ENCODE results near the gene RNF220. TPM values are rescaled to one million over a fixed set of nuclear protein-coding genes. Genes with fewer than 3 reads are reported as not detected.

Gene RNF220
- total RNA-seq, 1 experiment from 2014 or later: 68.7 TPM

GRCh38 chr1:44505210-44505993, 100.3 kb downstream of the RNF220 start:
- H3K9me3 Mint-ChIP-seq (ENCODE audit: low read depth, unreplicated experiment): no peaks in the 10 kb centered on the region
- H3K4me1 Mint-ChIP-seq (ENCODE audit: low read depth, unreplicated experiment): peaks cover 8% of the 10 kb centered on the region
- no peak overlapping the region for H3K27ac Mint-ChIP-seq (ENCODE audit: unreplicated experiment)
- TF ChIP-seq CTCF (IDR thresholded peaks at IDR 0.05; ENCODE audit: unreplicated experiment): no peak
- peaks cover 62% of the 10 kb centered on the region for H3K27me3 Mint-ChIP-seq (ENCODE audit: unreplicated experiment)
- no peak for DNase-seq
- BruUV-seq (replicated peaks): no TSS peak
- H3K36me3 Mint-ChIP-seq (ENCODE audit: insufficient read depth, unreplicated experiment): no peaks in the 10 kb centered on the region
- CTCF ChIA-PET: no interaction called here
- no peak overlapping the region for H3K4me3 Mint-ChIP-seq (ENCODE audit: low read depth, unreplicated experiment)
- intact Hi-C loops (cut with micrococcal nuclease; ENCODE audit: unreplicated experiment): loop anchor here (10.0 kb wide), 1 partner anchor 291 kb away; the partner anchor contains the start of gene DMAP1

- H3K4me3 Mint-ChIP-seq (ENCODE audit: low read depth, unreplicated experiment): no peak overlapping the region
- H3K27ac Mint-ChIP-seq (ENCODE audit: unreplicated experiment): no peak overlapping the region
- H3K4me1 Mint-ChIP-seq (ENCODE audit: low read depth, unreplicated experiment): no peaks in the 10 kb centered on the region
Measured at GRCh38 chr1:44507490-44508396, 102.7 kb downstream of the RNF220 start.

GRCh38 chr1:44508397-44508745, 103.3 kb downstream of the RNF220 start:
- no TSS peak for BruUV-seq (replicated peaks)
- no peak overlapping the region for H3K27ac Mint-ChIP-seq (ENCODE audit: unreplicated experiment)
- no peak overlapping the region for H3K4me3 Mint-ChIP-seq (ENCODE audit: low read depth, unreplicated experiment)
- CTCF ChIA-PET: no interaction called here
- H3K36me3 Mint-ChIP-seq (ENCODE audit: insufficient read depth, unreplicated experiment): no peaks in the 10 kb centered on the region
- no peak for DNase-seq
- H3K27me3 Mint-ChIP-seq (ENCODE audit: unreplicated experiment): peaks cover 92% of the 10 kb centered on the region
- H3K9me3 Mint-ChIP-seq (ENCODE audit: low read depth, unreplicated experiment): no peaks in the 10 kb centered on the region
- intact Hi-C loops (cut with micrococcal nuclease; ENCODE audit: unreplicated experiment): loop anchor here (10.0 kb wide), 1 partner anchor 294 kb away; the partner anchor contains the start of gene DMAP1
- no peaks in the 10 kb centered on the region for H3K4me1 Mint-ChIP-seq (ENCODE audit: low read depth, unreplicated experiment)
- no peak for TF ChIP-seq CTCF (IDR thresholded peaks at IDR 0.05; ENCODE audit: unreplicated experiment)

More at GRCh38 chr1:44507490-44508396, 102.7 kb downstream of the RNF220 start:
- H3K27me3 Mint-ChIP-seq (ENCODE audit: unreplicated experiment): peaks cover 86% of the 10 kb centered on the region
- BruUV-seq (replicated peaks): no TSS peak
- no peaks in the 10 kb centered on the region for H3K9me3 Mint-ChIP-seq (ENCODE audit: low read depth, unreplicated experiment)
- CTCF ChIA-PET: interaction anchor here (0.6 kb wide), 2 partner anchors 15 to 26 kb away, joined by 3 read pairs; no protein-coding TSS in a partner anchor
- H3K36me3 Mint-ChIP-seq (ENCODE audit: insufficient read depth, unreplicated experiment): no peaks in the 10 kb centered on the region
- intact Hi-C loops (cut with micrococcal nuclease; ENCODE audit: unreplicated experiment): loop anchor here (10.0 kb wide), 1 partner anchor 293 kb away; the partner anchor contains the start of gene DMAP1
- no peak for DNase-seq
- no peak for TF ChIP-seq CTCF (IDR thresholded peaks at IDR 0.05; ENCODE audit: unreplicated experiment)

- CTCF ChIA-PET: no interaction called here
- H3K36me3 Mint-ChIP-seq (ENCODE audit: insufficient read depth, unreplicated experiment): no peaks in the 10 kb centered on the region
- BruUV-seq (replicated peaks): no TSS peak
- H3K4me3 Mint-ChIP-seq (ENCODE audit: low read depth, unreplicated experiment): no peak overlapping the region
- H3K27ac Mint-ChIP-seq (ENCODE audit: unreplicated experiment): no peak overlapping the region
- peaks cover 11% of the 10 kb centered on the region for H3K4me1 Mint-ChIP-seq (ENCODE audit: low read depth, unreplicated experiment)
- H3K9me3 Mint-ChIP-seq (ENCODE audit: low read depth, unreplicated experiment): no peaks in the 10 kb centered on the region
- H3K27me3 Mint-ChIP-seq (ENCODE audit: unreplicated experiment): peaks cover 98% of the 10 kb centered on the region
- intact Hi-C loops (cut with micrococcal nuclease; ENCODE audit: unreplicated experiment): no loop called here
- DNase-seq: no peak
- no peak for TF ChIP-seq CTCF (IDR thresholded peaks at IDR 0.05; ENCODE audit: unreplicated experiment)
Measured at GRCh38 chr1:44511363-44511762, 106.3 kb downstream of the RNF220 start.
